Measurements from ENCODE around the gene DOCK4. TPM values are rescaled to one million over a fixed set of nuclear protein-coding genes. Genes with fewer than 3 reads are reported as not detected.

DOCK4 gene
- total RNA-seq, 6 experiments from 2014 or later, result 9.4 to 29.9 (median 22.8) TPM

DNA sequence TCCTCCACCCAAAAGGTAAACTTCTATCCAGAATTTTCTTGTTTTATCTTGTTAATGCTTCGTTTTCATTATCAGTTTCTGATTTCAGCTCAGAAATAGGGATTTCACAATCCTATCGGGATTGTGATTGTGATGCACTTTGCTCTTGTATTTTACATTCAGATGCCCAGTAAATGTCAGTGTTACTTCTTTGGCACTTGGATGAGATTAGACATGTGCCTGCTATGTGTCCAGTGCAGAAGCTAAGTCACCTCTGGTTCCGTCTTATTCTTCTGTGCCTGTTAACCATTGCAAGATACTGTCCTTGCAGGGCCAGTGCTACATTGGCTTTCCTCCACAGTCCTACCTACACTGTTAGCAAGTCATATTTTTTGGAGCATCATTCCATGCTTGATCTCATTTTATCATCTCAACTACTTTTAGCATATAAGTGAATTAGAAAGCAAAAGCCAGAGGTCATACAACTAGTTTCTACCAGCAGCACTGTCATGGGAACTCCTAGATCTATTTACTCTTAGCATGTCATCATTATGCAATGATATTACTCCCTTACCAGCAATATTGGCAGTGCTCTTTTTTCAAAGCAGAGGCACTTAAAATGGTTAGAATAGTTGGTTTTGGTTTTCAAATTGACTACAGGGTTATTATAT is 27.0 kb upstream of the DOCK4 start:
- Histone ChIP-seq H3K4me3 (peak overlapping the region; percentile 10 to 34 (median 34)), H3K4me1 (peaks cover 0 to 42% (median 7%) of the 10 kb centered on the region in 4 donors), H3K27me3 (no peaks in the 10 kb centered on the region), H3K9me3 (no peaks in the 10 kb centered on the region), H3K36me3 (no peaks in the 10 kb centered on the region), H3K27ac (peak overlapping the region; percentile 75 to 89 (median 82))
- ATAC-seq (peak; percentile 83 to 89 (median 88)), DNase-seq (no peak)
- 37% methylated on average over 3 of the region's 3 CpGs for WGBS (ENCODE audit: insufficient coverage, low coverage, low lambda C conversion rate, missing lambda C conversion rate)
- intact Hi-C loops (cut with DNase I), result no loop called here
- TF ChIP-seq POLR2A (IDR thresholded peaks at IDR 0.05), result no peak
- TF ChIP-seq, protein P1, sequence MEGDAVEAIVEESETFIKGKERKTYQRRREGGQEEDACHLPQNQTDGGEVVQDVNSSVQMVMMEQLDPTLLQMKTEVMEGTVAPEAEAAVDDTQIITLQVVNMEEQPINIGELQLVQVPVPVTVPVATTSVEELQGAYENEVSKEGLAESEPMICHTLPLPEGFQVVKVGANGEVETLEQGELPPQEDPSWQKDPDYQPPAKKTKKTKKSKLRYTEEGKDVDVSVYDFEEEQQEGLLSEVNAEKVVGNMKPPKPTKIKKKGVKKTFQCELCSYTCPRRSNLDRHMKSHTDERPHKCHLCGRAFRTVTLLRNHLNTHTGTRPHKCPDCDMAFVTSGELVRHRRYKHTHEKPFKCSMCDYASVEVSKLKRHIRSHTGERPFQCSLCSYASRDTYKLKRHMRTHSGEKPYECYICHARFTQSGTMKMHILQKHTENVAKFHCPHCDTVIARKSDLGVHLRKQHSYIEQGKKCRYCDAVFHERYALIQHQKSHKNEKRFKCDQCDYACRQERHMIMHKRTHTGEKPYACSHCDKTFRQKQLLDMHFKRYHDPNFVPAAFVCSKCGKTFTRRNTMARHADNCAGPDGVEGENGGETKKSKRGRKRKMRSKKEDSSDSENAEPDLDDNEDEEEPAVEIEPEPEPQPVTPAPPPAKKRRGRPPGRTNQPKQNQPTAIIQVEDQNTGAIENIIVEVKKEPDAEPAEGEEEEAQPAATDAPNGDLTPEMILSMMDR (IDR thresholded peaks at IDR 0.05), result no peak

DNA sequence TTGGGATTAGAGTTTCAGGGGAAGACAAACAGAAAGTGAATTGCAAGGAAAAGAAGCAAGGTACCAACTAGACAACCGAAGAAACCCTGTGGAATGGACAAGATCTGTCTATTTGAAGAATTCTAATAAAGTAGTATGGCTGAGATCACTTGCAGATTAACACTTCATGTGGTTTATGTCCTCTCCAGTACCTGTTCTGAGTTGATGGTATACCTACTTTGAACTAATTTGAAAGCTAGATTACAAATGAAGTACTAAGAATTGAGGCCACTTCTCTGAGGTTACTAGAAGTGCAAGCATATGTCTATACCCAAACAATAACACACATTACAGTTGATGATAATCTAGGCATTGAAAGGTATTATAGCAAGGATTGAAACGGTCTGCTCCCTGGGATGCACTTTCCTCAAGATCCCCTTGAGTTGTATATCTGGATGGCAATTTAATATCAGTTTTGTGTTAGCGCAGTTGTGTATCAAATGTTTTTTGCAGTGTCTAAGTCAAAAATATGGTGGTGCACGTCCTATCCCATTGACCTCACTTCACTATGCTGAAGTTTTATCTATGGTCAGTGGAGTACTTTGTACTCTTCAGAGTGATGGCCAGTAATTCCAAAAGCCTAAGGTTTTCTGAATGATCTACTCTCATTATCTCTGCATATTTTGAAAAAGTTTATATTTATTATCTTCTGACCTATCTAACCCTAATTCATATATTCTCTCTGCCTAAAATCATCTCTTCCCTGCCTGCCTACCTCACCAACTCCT is 26.2 kb upstream of the DOCK4 start:
- Histone ChIP-seq H3K27ac (peak overlapping the region; percentile 75 to 89 (median 82)), H3K4me3 (peak overlapping the region in 2 of 3 donors; percentile 34), H3K4me1 (peaks cover 0 to 47% (median 7%) of the 10 kb centered on the region in 4 donors), H3K36me3 (no peaks in the 10 kb centered on the region), H3K27me3 (no peaks in the 10 kb centered on the region), H3K9me3 (no peaks in the 10 kb centered on the region)
- ATAC-seq (peak; percentile 21 to 55 (median 48)), DNase-seq (no peak)
- intact Hi-C loops (cut with DNase I), result no loop called here
- no peak for TF ChIP-seq POLR2A (IDR thresholded peaks at IDR 0.05)
- TF ChIP-seq, protein P1 (IDR thresholded peaks at IDR 0.05), result no peak
- WGBS (ENCODE audit: insufficient coverage, low coverage, low lambda C conversion rate, missing lambda C conversion rate), result 80% methylated on average over 4 of the region's 4 CpGs

GRCh38 chr7:112228632-112229031 is 22.4 kb upstream of the DOCK4 start:
- no peak for DNase-seq
- Histone ChIP-seq H3K36me3 (no peaks in the 10 kb centered on the region), H3K27me3 (no peaks in the 10 kb centered on the region), H3K9me3 (no peaks in the 10 kb centered on the region), H3K4me1 (peaks cover 0 to 53% (median 4%) of the 10 kb centered on the region in 4 donors), H3K4me3 (no peak overlapping the region), H3K27ac (peak overlapping the region in 2 of 3 donors; percentile 21 to 38)
- peak; percentile 36 to 63 (median 40) for ATAC-seq
- intact Hi-C loops (cut with DNase I), result no loop called here
- TF ChIP-seq, protein P1 (IDR thresholded peaks at IDR 0.05), result no peak
- TF ChIP-seq POLR2A (IDR thresholded peaks at IDR 0.05), result no peak
- 17% methylated on average over 2 of the region's 2 CpGs for WGBS (ENCODE audit: insufficient coverage, low coverage, low lambda C conversion rate, missing lambda C conversion rate)

DNA sequence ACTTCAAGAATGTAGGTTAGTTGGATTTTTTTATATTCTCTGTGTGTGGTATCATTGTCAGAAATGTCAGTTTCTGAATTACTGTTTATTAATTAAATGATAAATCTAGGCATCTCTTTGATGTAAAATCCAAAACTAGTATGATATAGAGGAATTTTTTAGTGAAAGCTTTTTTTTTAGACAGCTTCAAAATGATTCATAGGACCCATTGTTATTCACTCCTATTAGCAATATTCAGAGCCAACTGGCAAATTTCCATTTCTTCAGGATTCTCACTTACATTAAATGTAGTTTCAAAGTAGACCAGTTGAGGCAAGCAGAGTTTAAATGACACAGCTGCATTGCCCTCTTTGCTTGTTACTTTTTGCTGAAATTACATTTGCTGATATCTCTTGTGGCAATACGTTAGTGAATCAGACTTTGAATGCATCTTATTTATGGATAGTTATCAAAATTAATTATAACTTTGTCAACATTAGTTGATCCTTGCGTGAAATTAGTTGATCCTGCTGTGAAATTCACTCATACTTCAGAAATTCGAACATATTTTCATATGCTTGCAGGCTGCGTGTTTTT is 20.6 kb upstream of the DOCK4 start:
- WGBS (ENCODE audit: insufficient coverage, low coverage, low lambda C conversion rate, missing lambda C conversion rate), result 95% methylated on average over 4 of the region's 4 CpGs
- TF ChIP-seq POLR2A (IDR thresholded peaks at IDR 0.05), result no peak
- TF ChIP-seq, protein P1 (IDR thresholded peaks at IDR 0.05), result no peak
- DNase-seq (no peak), ATAC-seq (no peak)
- Histone ChIP-seq H3K4me3 (no peak overlapping the region), H3K9me3 (no peaks in the 10 kb centered on the region), H3K27me3 (no peaks in the 10 kb centered on the region), H3K36me3 (no peaks in the 10 kb centered on the region), H3K4me1 (peaks cover 0 to 52% (median 4%) of the 10 kb centered on the region in 4 donors), H3K27ac (no peak overlapping the region)
- intact Hi-C loops (cut with DNase I), result no loop called here
